ENCODE measurements around the gene SERPINA4.

Gene SERPINA4

GRCh38 chr14:94543449-94544124 lies 17.7 kb upstream of the SERPINA4 start:
- no peak for DNase-seq

- DNase-seq = no peak
Observed at GRCh38 chr14:94544726-94545125, 16.5 kb upstream of the SERPINA4 start.

GRCh38 chr14:94545131-94545841 lies 16.0 kb upstream of the SERPINA4 start:
- DNase-seq = no peak

- DNase-seq = no peak
Observed at GRCh38 chr14:94547151-94547680, 14.0 kb upstream of the SERPINA4 start.

GRCh38 chr14:94547726-94548125 lies 13.5 kb upstream of the SERPINA4 start:
- no peak for DNase-seq

- no peak for DNase-seq
Observed at GRCh38 chr14:94548131-94548998, 12.9 kb upstream of the SERPINA4 start.

GRCh38 chr14:94548999-94549985 lies 11.9 kb upstream of the SERPINA4 start:
- DNase-seq = no peak

GRCh38 chr14:94550041-94550440 lies 11.2 kb upstream of the SERPINA4 start:
- no peak for DNase-seq

GRCh38 chr14:94555991-94556390 lies 5.3 kb upstream of the SERPINA4 start:
- no peak for DNase-seq

GRCh38 chr14:94557327-94557726 lies 3.9 kb upstream of the SERPINA4 start:
- no peak for DNase-seq

- no peak for DNase-seq
Observed at GRCh38 chr14:94558842-94559241, 2.4 kb upstream of the SERPINA4 start.

GRCh38 chr14:94559638-94560290 lies 1.5 kb upstream of the SERPINA4 start:
- DNase-seq = no peak

- no peak for DNase-seq
Observed at GRCh38 chr14:94560291-94560665, 964 bp upstream of the SERPINA4 start.

GRCh38 chr14:94561656-94562010 lies 391 bp downstream of the SERPINA4 start:
- no peak for DNase-seq

GRCh38 chr14:94562022-94562421 lies 780 bp downstream of the SERPINA4 start:
- no peak for DNase-seq

- DNase-seq = no peak
Observed at GRCh38 chr14:94562941-94563883, 2.0 kb downstream of the SERPINA4 start.

GRCh38 chr14:94564381-94564780 lies 3.1 kb downstream of the SERPINA4 start:
- no peak for DNase-seq

- DNase-seq = no peak
Observed at GRCh38 chr14:94568186-94568585, 6.9 kb downstream of the SERPINA4 start.

GRCh38 chr14:94569381-94570001 lies 8.2 kb downstream of the SERPINA4 start:
- DNase-seq = no peak

GRCh38 chr14:94570002-94570400 lies 8.8 kb downstream of the SERPINA4 start:
- DNase-seq = no peak
